Middle frontal gyrus (tissue), 1 donor: ENCODE results near the gene KBTBD13.

Experiments used
- DNase-seq: peaks from one replicate; pipeline ENCODE4 v3.0.0-alpha.2; 2015; ENCODE audit warnings: low spot score; ENCODE audit errors: extremely low spot score

Gene KBTBD13

GRCh38 chr15:65105038-65105437 is 28.5 kb downstream of the KBTBD13 start:
- DNase-seq = no peak

GRCh38 chr15:65106011-65106590 is 29.6 kb downstream of the KBTBD13 start:
- DNase-seq = no peak

GRCh38 chr15:65110676-65111292 is 34.2 kb downstream of the KBTBD13 start:
- DNase-seq = no peak

- no peak for DNase-seq
Observed at GRCh38 chr15:65115086-65115485, 38.5 kb downstream of the KBTBD13 start, which contains the start of gene UBAP1L. TSS of gene UBAP1L (minus strand) at chr15:65115200. CDS start at chr15:65106215, 8,985 bp downstream.

- no peak for DNase-seq
Observed at GRCh38 chr15:65115542-65115941, 39.0 kb downstream of the KBTBD13 start.
